ENCODE measurements around the gene ZFHX3. TPM values are rescaled to one million over a fixed set of nuclear protein-coding genes. Genes with fewer than 3 reads are reported as not detected.

ZFHX3 gene
- total RNA-seq, 1 donor from 2014 or later = 48.5 TPM

DNA sequence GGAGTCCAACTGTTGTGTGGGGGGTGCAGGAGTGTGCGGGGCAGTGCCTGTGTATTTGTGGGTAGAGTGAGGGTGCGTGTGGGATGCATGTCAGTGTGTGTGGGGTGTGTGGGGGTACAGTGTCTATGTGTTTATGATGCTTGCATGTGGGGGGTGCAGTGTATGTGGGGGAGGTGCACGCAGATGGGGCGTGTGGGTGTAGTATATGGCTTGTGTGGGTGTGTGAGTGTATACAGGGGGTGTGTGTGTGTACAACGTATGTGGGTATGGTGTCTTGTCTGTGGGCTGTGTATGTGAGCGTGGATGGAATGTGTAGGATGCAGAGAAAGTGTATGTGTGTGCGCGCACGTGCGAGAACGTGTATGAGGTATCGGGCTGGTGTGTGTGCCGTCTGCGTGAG is 160.4 kb downstream of the ZFHX3 start:
- Mint-ChIP-seq H3K27ac (no peak overlapping the region), H3K4me1 (ENCODE audit: unreplicated experiment) (peaks cover 24% of the 10 kb centered on the region), H3K36me3 (peaks cover 60% of the 10 kb centered on the region), H3K9me3 (no peaks in the 10 kb centered on the region), H3K4me3 (no peak overlapping the region), H3K27me3 (no peaks in the 10 kb centered on the region)
- DNase-seq (ENCODE audit: extremely low spot score, unreplicated experiment) = no peak
- TF ChIP-seq, protein P1, sequence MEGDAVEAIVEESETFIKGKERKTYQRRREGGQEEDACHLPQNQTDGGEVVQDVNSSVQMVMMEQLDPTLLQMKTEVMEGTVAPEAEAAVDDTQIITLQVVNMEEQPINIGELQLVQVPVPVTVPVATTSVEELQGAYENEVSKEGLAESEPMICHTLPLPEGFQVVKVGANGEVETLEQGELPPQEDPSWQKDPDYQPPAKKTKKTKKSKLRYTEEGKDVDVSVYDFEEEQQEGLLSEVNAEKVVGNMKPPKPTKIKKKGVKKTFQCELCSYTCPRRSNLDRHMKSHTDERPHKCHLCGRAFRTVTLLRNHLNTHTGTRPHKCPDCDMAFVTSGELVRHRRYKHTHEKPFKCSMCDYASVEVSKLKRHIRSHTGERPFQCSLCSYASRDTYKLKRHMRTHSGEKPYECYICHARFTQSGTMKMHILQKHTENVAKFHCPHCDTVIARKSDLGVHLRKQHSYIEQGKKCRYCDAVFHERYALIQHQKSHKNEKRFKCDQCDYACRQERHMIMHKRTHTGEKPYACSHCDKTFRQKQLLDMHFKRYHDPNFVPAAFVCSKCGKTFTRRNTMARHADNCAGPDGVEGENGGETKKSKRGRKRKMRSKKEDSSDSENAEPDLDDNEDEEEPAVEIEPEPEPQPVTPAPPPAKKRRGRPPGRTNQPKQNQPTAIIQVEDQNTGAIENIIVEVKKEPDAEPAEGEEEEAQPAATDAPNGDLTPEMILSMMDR (conservative IDR thresholded peaks at IDR 0.05) = no peak

DNA sequence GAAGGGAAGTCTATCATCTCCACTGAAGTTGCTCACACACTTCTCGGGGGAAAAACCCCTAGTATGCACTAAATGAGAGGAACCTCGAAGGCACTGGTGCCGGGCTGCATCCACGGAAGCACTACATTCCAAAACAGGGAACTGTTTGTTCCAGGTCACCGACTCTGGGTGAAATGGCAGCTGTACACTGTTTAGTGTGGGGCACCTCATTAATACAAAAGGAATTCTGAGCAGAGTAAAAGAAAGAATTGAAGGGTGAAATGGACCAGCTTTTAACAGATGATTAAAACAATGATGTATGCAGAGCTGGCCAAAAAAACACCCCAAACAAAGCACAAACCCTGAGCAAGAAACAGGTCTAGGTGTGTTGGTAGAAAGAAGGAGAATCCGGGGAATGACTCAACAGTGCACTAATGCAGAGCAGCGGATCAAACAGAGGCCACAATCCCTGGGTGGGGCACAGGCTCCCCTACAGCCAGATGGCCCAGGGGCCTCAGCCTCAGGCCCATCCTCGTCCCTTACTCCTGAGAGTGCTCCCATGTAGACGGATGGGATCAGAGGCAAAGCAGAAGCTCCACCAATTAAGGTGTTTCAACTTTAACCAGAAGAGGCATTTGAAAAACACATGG is 161.5 kb downstream of the ZFHX3 start:
- H3K4me1 Mint-ChIP-seq (ENCODE audit: unreplicated experiment) = peaks cover 24% of the 10 kb centered on the region
- no peaks in the 10 kb centered on the region for H3K27me3 Mint-ChIP-seq
- H3K4me3 Mint-ChIP-seq = no peak overlapping the region
- peak overlapping the region; percentile 44 for H3K27ac Mint-ChIP-seq
- H3K36me3 Mint-ChIP-seq = peaks cover 63% of the 10 kb centered on the region
- TF ChIP-seq, protein P1 (conservative IDR thresholded peaks at IDR 0.05) = no peak
- DNase-seq (ENCODE audit: extremely low spot score, unreplicated experiment) = no peak
- H3K9me3 Mint-ChIP-seq = no peaks in the 10 kb centered on the region

DNA sequence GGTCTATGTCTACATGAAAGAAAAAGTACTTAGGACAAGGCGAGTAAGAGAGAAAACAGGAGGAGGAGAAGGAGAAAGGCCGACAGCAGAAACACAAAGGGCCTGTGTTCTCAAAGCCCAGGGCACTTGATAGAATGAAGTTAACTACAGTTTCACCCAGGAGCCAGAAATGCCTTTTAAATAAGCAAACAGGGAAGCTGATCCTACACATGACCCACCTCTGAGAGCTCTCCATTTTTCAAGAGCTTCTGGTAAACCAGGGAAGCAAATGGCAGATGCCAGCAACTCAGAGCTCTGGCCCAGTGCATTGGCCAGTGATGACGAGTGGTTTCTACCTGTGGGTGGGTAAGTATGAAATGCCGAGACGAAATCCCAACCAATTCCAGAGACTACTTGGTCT is 163.4 kb downstream of the ZFHX3 start:
- no peak overlapping the region for H3K27ac Mint-ChIP-seq
- no peak for DNase-seq (ENCODE audit: extremely low spot score, unreplicated experiment)
- TF ChIP-seq, protein P1 (conservative IDR thresholded peaks at IDR 0.05) = no peak
- no peaks in the 10 kb centered on the region for H3K27me3 Mint-ChIP-seq
- H3K36me3 Mint-ChIP-seq = peaks cover 61% of the 10 kb centered on the region
- H3K4me1 Mint-ChIP-seq (ENCODE audit: unreplicated experiment) = peaks cover 24% of the 10 kb centered on the region
- no peak overlapping the region for H3K4me3 Mint-ChIP-seq
- H3K9me3 Mint-ChIP-seq = no peaks in the 10 kb centered on the region

DNA sequence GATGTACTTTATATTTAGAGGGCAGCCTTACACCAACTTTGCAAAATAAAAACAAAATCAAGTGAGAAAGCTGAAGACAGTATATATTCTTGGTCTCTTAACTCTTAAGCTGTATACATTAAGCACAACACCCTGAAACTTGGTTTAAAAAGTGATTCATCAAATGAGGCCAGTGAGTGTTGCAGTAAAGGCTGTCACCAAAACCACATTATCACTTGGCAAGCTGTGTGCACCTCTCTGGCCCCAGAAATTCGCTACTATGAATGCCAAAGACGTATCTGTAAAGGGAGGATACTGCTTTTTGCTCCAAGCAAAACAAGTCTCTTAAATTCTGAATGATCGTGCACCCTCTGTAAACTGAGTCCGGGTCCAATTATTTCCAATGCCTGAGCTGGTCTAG is 163.9 kb downstream of the ZFHX3 start:
- no peaks in the 10 kb centered on the region for H3K9me3 Mint-ChIP-seq
- no peak for DNase-seq (ENCODE audit: extremely low spot score, unreplicated experiment)
- no peak overlapping the region for H3K27ac Mint-ChIP-seq
- H3K4me1 Mint-ChIP-seq (ENCODE audit: unreplicated experiment) = peaks cover 24% of the 10 kb centered on the region
- no peaks in the 10 kb centered on the region for H3K27me3 Mint-ChIP-seq
- TF ChIP-seq, protein P1 (conservative IDR thresholded peaks at IDR 0.05) = no peak
- no peak overlapping the region for H3K4me3 Mint-ChIP-seq
- H3K36me3 Mint-ChIP-seq = peaks cover 58% of the 10 kb centered on the region

DNA sequence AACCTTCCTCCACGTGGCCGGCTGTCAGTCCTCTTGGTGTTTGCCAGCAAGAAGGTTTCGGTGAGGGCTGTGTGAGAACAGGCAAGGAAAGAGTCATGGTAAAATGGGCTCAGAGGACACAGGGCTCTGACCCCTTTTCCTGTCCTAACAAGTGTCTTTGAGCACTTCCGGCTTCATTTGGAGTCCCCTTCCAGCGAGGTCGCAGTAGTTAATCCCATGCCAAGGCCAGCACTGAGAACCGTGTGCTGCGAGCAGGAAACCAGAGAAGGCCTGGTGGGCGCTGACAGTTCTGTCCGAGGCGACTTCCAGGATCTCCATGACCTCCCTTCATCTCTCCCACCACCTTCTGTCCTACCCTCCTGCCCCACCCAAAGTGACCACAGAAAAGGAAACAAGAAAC is 168.1 kb downstream of the ZFHX3 start:
- peaks cover 33% of the 10 kb centered on the region for H3K4me1 Mint-ChIP-seq (ENCODE audit: unreplicated experiment)
- no peaks in the 10 kb centered on the region for H3K9me3 Mint-ChIP-seq
- H3K27ac Mint-ChIP-seq = no peak overlapping the region
- no peak overlapping the region for H3K4me3 Mint-ChIP-seq
- TF ChIP-seq, protein P1 (conservative IDR thresholded peaks at IDR 0.05) = no peak
- H3K36me3 Mint-ChIP-seq = peaks cover 40% of the 10 kb centered on the region
- no peaks in the 10 kb centered on the region for H3K27me3 Mint-ChIP-seq
- no peak for DNase-seq (ENCODE audit: extremely low spot score, unreplicated experiment)

Measured in type B pancreatic cell (in vitro differentiated cells).